ENCODE data around the gene KIAA0040. TPM values are rescaled to one million over a fixed set of nuclear protein-coding genes. Genes with fewer than 3 reads are reported as not detected.

The KIAA0040 gene
- total and polyA plus RNA-seq, 10 of the 15 experiments (the other 5 are each of a cell fraction or from before 2014, with no cell fraction given), result 7.6 to 47.7 (median 23.5) TPM

DNA sequence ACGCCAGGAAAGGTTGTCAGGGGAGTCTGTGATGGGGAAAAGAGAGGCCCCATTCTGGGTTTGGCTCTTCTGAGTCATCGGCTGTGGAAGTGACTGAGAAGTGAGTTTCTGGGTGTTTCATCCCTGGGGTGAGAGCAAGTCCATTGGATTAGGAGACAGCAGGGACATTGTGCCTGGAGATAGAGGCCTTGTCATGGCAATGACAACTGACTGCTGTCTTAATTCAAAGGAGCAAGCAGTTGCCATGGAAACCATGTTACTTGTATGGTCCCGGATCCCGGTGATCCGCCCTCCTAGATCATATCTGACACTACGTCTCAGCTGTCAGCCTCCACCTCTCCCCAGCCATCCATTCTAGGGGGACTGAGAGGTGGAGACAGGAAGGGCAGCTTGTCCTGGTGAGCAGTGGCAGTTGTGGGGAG, 34.4 kb downstream of the KIAA0040 start (continued):
- TF ChIP-seq SREBF2 (IDR thresholded peaks at IDR 0.05; ENCODE audit: low read length) (no peak), ZNF207 (IDR thresholded peaks at IDR 0.05; ENCODE audit: borderline replicate concordance) (no peak), ZNF384 (IDR thresholded peaks at IDR 0.05; ENCODE audit: borderline replicate concordance, low read depth, low read length) (no peak), BHLHE40 (IDR thresholded peaks at IDR 0.05; ENCODE audit: borderline replicate concordance in 1 of 2, low read depth in 2 of 2, low read length in 1 of 2) (no peak), SRF (IDR thresholded peaks at IDR 0.05; ENCODE audit: low read depth in 2 of 2, low read length in 2 of 2) (no peak)

DNA sequence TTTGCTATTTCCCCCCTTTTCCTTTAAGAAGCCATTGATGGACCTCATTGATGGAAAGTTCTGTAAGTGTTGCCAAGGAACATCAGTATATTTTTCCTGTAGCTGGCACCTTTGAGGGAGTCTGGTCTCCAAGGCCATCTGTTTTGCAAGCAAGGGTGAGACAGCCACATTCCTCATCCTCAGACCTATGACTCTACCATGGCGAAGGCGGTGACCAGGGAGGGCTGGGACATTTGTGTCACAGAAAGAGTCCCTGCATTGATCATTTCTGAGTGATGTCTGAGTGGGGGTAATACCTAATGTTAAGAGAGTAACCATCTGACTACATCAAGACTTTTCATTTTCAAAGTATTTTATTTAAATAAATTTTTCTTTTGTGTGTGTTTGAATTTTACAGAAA, 35.4 kb downstream of the KIAA0040 start:
- Histone ChIP-seq H2AFZ (ENCODE audit: control insufficient read depth, low read depth, low read length) (no peak overlapping the region), H3K36me3 (ENCODE audit: control insufficient read depth in 2 of 2, insufficient read depth in 2 of 2, low read length in 1 of 2) (peaks cover 5 to 12% of the 10 kb centered on the region in 2 experiments; a peak in 3 of 4 replicates), H3K4me3 (no peak overlapping the region), H3K9me3 (replicated peaks; ENCODE audit: control insufficient read depth, insufficient read depth, low read length) (no peaks in the 10 kb centered on the region), H3K9ac (ENCODE audit: control insufficient read depth, insufficient read depth, low read length) (no peak overlapping the region), H3K27ac (ENCODE audit: control insufficient read depth, insufficient read depth) (no peak overlapping the region), H3K4me2 (ENCODE audit: control insufficient read depth, insufficient read depth) (no peak overlapping the region), H3K27me3 (replicated peaks in 1 of 2; ENCODE audit: control insufficient read depth in 2 of 2, insufficient read depth in 2 of 2, low read length in 1 of 2) (0 out of 4 replicates have a peak, but pooled peaks cover 0 to 3% of the 10 kb centered on the region in 2 experiments), H3K79me2 (ENCODE audit: control insufficient read depth, insufficient read depth, low read length) (no peaks in the 10 kb centered on the region), H4K20me1 (ENCODE audit: control insufficient read depth, insufficient read depth) (no peaks in the 10 kb centered on the region), H3K4me1 (ENCODE audit: control insufficient read depth, insufficient read depth, low read length) (peaks cover 7% of the 10 kb centered on the region; the same call in 1 of the 2 replicates)
- in situ Hi-C loops (cut with MboI), result loop anchor here (5.0 to 10.0 kb wide), 3 partner anchors 165 to 918 kb away; no protein-coding TSS in a partner anchor
- BruUV-seq (replicated peaks), result no TSS peak
- ChIA-PET CTCF (interaction anchor here (1.0 to 12.8 kb wide), 4 partner anchors 11 to 158 kb away, joined by 4 to 477 read pairs (median 43); partner anchors contain the start of gene KIAA0040), SMC1A (ENCODE audit: uncharacterized antibody, unreplicated experiment) (interaction anchor here (0.6 to 4.1 kb wide), 9 partner anchors 13 to 222 kb away, joined by 3 to 268 read pairs (median 3); no protein-coding TSS in a partner anchor), RAD21 (ENCODE audit: unreplicated experiment) (interaction anchor here (0.7 to 5.5 kb wide), 6 partner anchors 15 to 162 kb away, joined by 3 to 193 read pairs (median 10); partner anchors contain the start of gene KIAA0040), POLR2A (interaction anchor here (0.6 to 3.2 kb wide), 2 partner anchors 46 to 161 kb away, joined by 6 to 10 read pairs; no protein-coding TSS in a partner anchor)
- ATAC-seq (no peak), FAIRE-seq (no peak), DNase-seq (ENCODE audit: low read depth, low spot score) (no peak)
- 83% methylated on average over 2 of the region's 2 CpGs for WGBS (ENCODE audit: insufficient coverage, insufficient replicate concordance, low lambda C conversion rate, missing lambda C conversion rate)
- intact Hi-C loops (cut with micrococcal nuclease; ENCODE audit: unreplicated experiment), result loop anchor here (10.0 kb wide), 2 partner anchors 588 to 918 kb away; partner anchors contain the start of gene TNR
- TF ChIP-seq, protein P1, sequence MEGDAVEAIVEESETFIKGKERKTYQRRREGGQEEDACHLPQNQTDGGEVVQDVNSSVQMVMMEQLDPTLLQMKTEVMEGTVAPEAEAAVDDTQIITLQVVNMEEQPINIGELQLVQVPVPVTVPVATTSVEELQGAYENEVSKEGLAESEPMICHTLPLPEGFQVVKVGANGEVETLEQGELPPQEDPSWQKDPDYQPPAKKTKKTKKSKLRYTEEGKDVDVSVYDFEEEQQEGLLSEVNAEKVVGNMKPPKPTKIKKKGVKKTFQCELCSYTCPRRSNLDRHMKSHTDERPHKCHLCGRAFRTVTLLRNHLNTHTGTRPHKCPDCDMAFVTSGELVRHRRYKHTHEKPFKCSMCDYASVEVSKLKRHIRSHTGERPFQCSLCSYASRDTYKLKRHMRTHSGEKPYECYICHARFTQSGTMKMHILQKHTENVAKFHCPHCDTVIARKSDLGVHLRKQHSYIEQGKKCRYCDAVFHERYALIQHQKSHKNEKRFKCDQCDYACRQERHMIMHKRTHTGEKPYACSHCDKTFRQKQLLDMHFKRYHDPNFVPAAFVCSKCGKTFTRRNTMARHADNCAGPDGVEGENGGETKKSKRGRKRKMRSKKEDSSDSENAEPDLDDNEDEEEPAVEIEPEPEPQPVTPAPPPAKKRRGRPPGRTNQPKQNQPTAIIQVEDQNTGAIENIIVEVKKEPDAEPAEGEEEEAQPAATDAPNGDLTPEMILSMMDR (IDR thresholded peaks at IDR 0.05 in 2 of 3, conservative IDR thresholded peaks at IDR 0.05 in 1 of 3; ENCODE audit: control insufficient read depth in 2 of 3, extremely low read depth in 1 of 3, insufficient read depth in 1 of 3, low read depth in 3 of 3, low read length in 3 of 3), result no peak
- TF ChIP-seq TBL1XR1 (IDR thresholded peaks at IDR 0.05; ENCODE audit: low read depth, low read length), result no peak
- TF ChIP-seq, protein P2, sequence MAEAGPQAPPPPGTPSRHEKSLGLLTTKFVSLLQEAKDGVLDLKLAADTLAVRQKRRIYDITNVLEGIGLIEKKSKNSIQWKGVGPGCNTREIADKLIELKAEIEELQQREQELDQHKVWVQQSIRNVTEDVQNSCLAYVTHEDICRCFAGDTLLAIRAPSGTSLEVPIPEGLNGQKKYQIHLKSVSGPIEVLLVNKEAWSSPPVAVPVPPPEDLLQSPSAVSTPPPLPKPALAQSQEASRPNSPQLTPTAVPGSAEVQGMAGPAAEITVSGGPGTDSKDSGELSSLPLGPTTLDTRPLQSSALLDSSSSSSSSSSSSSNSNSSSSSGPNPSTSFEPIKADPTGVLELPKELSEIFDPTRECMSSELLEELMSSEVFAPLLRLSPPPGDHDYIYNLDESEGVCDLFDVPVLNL (IDR thresholded peaks at IDR 0.05; ENCODE audit: low read depth, low read length), result no peak
- TF ChIP-seq, protein P3, sequence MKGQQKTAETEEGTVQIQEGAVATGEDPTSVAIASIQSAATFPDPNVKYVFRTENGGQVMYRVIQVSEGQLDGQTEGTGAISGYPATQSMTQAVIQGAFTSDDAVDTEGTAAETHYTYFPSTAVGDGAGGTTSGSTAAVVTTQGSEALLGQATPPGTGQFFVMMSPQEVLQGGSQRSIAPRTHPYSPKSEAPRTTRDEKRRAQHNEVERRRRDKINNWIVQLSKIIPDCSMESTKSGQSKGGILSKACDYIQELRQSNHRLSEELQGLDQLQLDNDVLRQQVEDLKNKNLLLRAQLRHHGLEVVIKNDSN (IDR thresholded peaks at IDR 0.05; ENCODE audit: borderline replicate concordance, extremely low read length, insufficient read depth, low read depth, low read length), result no peak
- TF ChIP-seq, protein P4, sequence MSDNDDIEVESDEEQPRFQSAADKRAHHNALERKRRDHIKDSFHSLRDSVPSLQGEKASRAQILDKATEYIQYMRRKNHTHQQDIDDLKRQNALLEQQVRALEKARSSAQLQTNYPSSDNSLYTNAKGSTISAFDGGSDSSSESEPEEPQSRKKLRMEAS (IDR thresholded peaks at IDR 0.05; ENCODE audit: low read depth, low read length), result no peak
- TF ChIP-seq, protein P5, sequence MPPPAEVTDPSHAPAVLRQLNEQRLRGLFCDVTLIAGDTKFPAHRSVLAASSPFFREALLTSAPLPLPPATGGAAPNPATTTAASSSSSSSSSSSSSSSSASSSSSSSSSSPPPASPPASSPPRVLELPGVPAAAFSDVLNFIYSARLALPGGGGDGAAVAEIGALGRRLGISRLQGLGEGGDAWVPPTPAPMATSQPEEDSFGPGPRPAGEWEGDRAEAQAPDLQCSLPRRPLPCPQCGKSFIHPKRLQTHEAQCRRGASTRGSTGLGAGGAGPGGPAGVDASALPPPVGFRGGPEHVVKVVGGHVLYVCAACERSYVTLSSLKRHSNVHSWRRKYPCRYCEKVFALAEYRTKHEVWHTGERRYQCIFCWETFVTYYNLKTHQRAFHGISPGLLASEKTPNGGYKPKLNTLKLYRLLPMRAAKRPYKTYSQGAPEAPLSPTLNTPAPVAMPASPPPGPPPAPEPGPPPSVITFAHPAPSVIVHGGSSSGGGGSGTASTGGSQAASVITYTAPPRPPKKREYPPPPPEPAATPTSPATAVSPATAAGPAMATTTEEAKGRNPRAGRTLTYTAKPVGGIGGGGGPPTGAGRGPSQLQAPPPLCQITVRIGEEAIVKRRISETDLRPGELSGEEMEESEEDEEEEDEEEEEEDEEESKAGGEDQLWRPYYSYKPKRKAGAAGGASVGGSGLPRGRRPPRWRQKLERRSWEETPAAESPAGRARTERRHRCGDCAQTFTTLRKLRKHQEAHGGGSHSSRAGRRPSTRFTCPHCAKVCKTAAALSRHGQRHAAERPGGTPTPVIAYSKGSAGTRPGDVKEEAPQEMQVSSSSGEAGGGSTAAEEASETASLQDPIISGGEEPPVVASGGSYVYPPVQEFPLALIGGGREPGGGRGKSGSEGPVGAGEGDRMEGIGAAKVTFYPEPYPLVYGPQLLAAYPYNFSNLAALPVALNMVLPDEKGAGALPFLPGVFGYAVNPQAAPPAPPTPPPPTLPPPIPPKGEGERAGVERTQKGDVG (CRISPR knock-in tag; IDR thresholded peaks at IDR 0.05), result no peak
